Activated CD8-positive, alpha-beta memory T cell treated with anti-CD3 and anti-CD28 coated beads, Interleukin-2, amount 50 U/mL, for 24 hours (primary cell): ENCODE results near the gene ARHGAP12.
"Not testable (repeated sequence)": the region's sequence is repeated elsewhere in the genome, so short reads cannot be mapped to it uniquely, and the experiment has no call there.

Experiments
- DNase-seq: peaks from one replicate; pipeline ENCODE4 v3.0.0-alpha.2; 2020; ENCODE audit errors: extremely low read depth

Gene ARHGAP12

GRCh38 chr10:31771331-31771831 is 157.2 kb downstream of the ARHGAP12 start:
- DNase-seq = no peak

GRCh38 chr10:31770307-31770902 is 158.2 kb downstream of the ARHGAP12 start:
- DNase-seq = no peak

- DNase-seq = no peak
Measured at GRCh38 chr10:31769564-31769963, 159.1 kb downstream of the ARHGAP12 start.

- DNase-seq = not testable (repeated sequence)
Measured at GRCh38 chr10:31768935-31769334, 159.7 kb downstream of the ARHGAP12 start.

- no peak for DNase-seq
Measured at GRCh38 chr10:31768467-31768866, 160.2 kb downstream of the ARHGAP12 start.

GRCh38 chr10:31765541-31765940 is 163.1 kb downstream of the ARHGAP12 start:
- no peak for DNase-seq

GRCh38 chr10:31762316-31762715 is 166.3 kb downstream of the ARHGAP12 start:
- no peak for DNase-seq

- no peak for DNase-seq
Measured at GRCh38 chr10:31761156-31761555, 167.5 kb downstream of the ARHGAP12 start.

GRCh38 chr10:31760674-31761081 is 168.0 kb downstream of the ARHGAP12 start:
- no peak for DNase-seq

GRCh38 chr10:31759799-31760626 is 168.6 kb downstream of the ARHGAP12 start:
- peak; percentile 85 for DNase-seq

- peak; percentile 34 for DNase-seq
Measured at GRCh38 chr10:31759124-31759798, 169.4 kb downstream of the ARHGAP12 start.

GRCh38 chr10:31758495-31758894 is 170.1 kb downstream of the ARHGAP12 start:
- DNase-seq = no peak

- DNase-seq = no peak
Measured at GRCh38 chr10:31757831-31758230, 170.8 kb downstream of the ARHGAP12 start.

- no peak for DNase-seq
Measured at GRCh38 chr10:31757386-31757791, 171.2 kb downstream of the ARHGAP12 start.

- no peak for DNase-seq
Measured at GRCh38 chr10:31756729-31757110, 171.9 kb downstream of the ARHGAP12 start.

- DNase-seq = no peak
Measured at GRCh38 chr10:31756101-31756728, 172.4 kb downstream of the ARHGAP12 start.
